HG02981 (cell line): ENCODE results near the gene CENPU.

Source experiments
- ATAC-seq: cut with Tn5 transposase; IDR thresholded peaks from one replicate; pipeline ENCODE4 v1.9.1; 2021; ENCODE audit warnings: mild to moderate bottlenecking, moderate library complexity; ENCODE audit not compliant: unreplicated experiment

CENPU gene

GRCh38 chr4:184713887-184714286, 20.0 kb downstream of the CENPU start:
- ATAC-seq = no peak

- ATAC-seq = no peak
These were observed 21.6 kb downstream of the CENPU start for GRCh38 chr4:184712322-184712721.

- no peak for ATAC-seq
These were observed 27.4 kb downstream of the CENPU start for GRCh38 chr4:184706453-184706852.

GRCh38 chr4:184705692-184706091, 28.2 kb downstream of the CENPU start:
- ATAC-seq = no peak

GRCh38 chr4:184702114-184702513, 31.8 kb downstream of the CENPU start:
- no peak for ATAC-seq

GRCh38 chr4:184699941-184700340, 34.0 kb downstream of the CENPU start:
- no peak for ATAC-seq

- no peak for ATAC-seq
These were observed 35.9 kb downstream of the CENPU start for GRCh38 chr4:184697956-184698355.

GRCh38 chr4:184695178-184695896, 38.6 kb downstream of the CENPU start:
- no peak for ATAC-seq

- ATAC-seq = no peak
These were observed 39.4 kb downstream of the CENPU start for GRCh38 chr4:184694412-184694956.

- no peak for ATAC-seq
These were observed 40.8 kb downstream of the CENPU start for GRCh38 chr4:184693056-184693455.

GRCh38 chr4:184689681-184690080, 44.2 kb downstream of the CENPU start:
- no peak for ATAC-seq

- ATAC-seq = no peak
These were observed 45.4 kb downstream of the CENPU start for GRCh38 chr4:184688447-184688846.

GRCh38 chr4:184688005-184688404, 45.9 kb downstream of the CENPU start:
- ATAC-seq = no peak

- no peak for ATAC-seq
These were observed 49.3 kb downstream of the CENPU start for GRCh38 chr4:184684491-184685189.

- no peak for ATAC-seq
These were observed 52.0 kb downstream of the CENPU start for GRCh38 chr4:184681916-184682315.

- ATAC-seq = no peak
These were observed 53.2 kb downstream of the CENPU start for GRCh38 chr4:184680698-184681097.

- no peak for ATAC-seq
These were observed 57.9 kb downstream of the CENPU start for GRCh38 chr4:184675821-184676492.

- ATAC-seq = no peak
These were observed 58.9 kb downstream of the CENPU start for GRCh38 chr4:184675018-184675417.

- no peak for ATAC-seq
These were observed 59.9 kb downstream of the CENPU start for GRCh38 chr4:184674011-184674410.

GRCh38 chr4:184672741-184673140, 61.2 kb downstream of the CENPU start:
- no peak for ATAC-seq

GRCh38 chr4:184671101-184671500, 62.8 kb downstream of the CENPU start:
- no peak for ATAC-seq

- no peak for ATAC-seq
These were observed 64.6 kb downstream of the CENPU start for GRCh38 chr4:184669251-184669650.
